GM21529 (cell line): ENCODE data around the gene PECR.
"Not testable (repeated sequence)": the region's sequence is repeated elsewhere in the genome, so short reads cannot be mapped to it uniquely, and the experiment has no call there.

Experiments used
- ATAC-seq: cut with Tn5 transposase; IDR thresholded peaks from one replicate; pipeline ENCODE4 v1.9.1; 2021; ENCODE audit not compliant: unreplicated experiment

PECR gene

GRCh38 chr2:216031960-216032689, 49.5 kb downstream of the PECR start:
- ATAC-seq = peak; percentile 79

DNA sequence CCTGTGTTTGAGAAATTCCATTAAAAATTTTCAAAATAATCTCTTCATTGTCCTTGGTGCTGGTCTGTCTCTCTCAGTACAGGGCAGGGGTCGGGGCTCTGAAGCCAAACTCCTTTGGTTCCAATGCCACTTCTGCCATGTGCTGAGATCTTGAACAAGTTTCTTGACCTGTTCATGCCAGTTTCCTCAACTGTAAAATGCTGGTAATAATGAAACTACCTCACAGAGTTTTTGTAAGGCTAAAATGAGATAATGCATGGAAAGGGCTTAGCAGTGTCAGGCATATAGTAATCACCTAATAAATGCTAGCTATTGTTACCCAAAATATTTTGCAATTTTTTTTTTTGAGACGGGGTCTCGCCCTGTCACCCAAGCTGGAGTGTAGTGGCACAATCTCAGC, 51.4 kb downstream of the PECR start:
- ATAC-seq = no peak

GRCh38 chr2:216029416-216030129, 52.0 kb downstream of the PECR start:
- no peak for ATAC-seq

DNA sequence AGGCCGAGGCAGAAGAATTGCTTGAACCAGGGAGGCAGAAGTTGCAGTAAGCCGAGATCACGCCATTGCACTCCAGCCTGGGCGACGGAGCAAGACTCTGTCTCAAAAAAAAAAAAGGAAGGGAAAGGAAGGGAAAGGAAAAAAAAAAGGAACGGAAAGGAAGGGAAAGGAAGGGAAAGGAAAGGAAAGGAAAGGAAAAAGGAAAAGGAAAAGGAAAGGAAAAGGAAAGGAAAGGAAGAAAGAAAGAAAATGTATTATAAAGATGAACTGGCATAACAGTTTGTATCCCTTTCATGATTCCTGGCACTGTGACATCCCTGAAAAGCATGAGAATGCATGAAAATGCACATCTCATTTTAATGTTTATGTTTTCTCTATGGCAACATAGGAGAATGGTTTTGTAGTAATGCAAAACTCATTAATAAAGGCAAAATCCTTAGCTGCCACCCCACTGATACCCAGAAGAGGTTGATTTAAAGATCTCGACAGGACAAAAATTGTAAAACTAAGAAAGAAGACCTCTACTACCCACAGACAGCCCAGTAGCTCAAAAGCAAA, 56.8 kb downstream of the PECR start:
- ATAC-seq = no peak

DNA sequence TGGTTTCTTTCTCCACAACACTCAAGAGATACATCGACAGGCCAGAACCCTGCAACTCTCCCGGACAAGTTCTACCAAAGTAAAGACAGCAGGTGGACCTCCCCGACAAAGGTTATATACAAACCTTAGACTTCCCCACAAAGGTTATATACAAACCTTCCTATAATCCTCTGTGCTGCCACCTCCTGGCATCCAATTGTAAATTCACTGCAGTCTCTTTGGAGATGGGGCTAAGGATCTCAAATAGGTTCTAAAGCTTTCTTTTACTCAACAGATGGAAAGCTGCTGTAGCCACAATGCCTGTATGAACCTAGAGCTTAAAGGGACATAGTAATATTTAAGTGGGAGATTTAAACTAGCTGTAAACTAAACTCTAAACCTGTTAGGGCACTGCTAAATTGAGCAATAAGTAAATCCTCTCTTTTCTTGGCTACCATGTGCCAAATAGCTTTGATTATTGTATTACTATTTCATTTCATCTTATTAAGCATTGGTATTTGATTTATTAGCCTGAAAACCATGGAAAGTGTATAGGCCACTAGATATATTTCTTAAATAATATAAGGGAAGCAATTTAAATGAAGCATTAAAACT, 58.5 kb downstream of the PECR start:
- peak; percentile 95 for ATAC-seq

- no peak for ATAC-seq
These were observed 59.6 kb downstream of the PECR start for GRCh38 chr2:216021768-216022565.

DNA sequence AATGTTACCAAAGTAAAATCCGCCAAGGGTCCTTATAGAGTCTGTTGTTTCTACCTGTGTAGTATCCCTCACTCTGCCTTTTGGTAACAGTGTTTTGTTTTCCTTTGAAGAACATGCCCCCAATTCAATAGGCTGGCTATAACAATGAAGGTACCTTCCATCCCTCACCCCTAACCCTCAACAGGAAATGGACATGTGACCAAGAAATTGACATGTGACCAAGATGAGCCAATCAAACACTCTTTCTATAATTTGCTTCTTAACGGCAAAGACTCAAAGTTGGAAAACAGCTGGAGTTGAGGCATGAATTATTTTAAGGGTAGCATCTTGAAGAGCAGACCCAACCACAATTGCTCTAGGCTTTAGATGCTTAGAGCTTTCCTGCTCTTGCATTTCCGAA, 62.9 kb downstream of the PECR start:
- ATAC-seq = no peak

DNA sequence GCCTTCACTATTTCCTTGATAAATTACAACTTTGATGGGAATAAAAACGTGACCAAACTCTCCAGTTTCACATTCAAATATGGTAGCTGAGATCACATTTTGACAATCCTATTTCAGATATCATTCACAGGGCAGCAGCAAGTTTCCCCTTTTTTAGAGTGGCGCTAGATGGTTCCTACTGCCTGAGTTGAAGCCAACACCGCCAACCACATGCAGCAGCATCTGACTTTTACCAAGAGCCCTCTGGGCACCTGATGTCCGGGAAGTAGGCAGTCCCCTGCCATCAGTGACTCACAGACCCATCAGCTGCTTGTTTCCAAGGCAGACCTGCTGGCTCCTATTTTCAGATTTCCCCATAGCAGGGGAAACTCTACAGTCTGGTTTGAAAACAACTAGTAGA, 64.2 kb downstream of the PECR start:
- ATAC-seq = peak; percentile 34

DNA sequence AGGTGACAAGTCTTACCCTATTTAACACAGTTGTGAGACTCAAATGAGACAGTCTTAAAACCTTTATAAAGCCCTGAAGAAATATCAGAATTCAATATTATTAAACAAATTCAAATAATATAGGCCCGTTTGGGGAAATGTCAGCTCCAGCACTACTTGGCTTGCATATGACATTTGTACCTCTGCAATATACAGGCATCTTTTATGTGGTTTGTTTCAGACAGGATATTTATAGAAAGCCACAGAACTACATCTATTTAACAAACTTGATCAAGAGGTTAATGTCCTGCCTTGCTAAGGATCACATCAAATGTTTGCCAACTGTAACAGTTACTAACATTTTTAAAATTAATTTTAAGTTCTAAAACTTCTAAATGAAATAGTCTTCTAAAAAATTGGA, 65.0 kb downstream of the PECR start:
- ATAC-seq = no peak

- peak; percentile 81 for ATAC-seq
These were observed 65.7 kb downstream of the PECR start for GRCh38 chr2:216015722-216016464.

DNA sequence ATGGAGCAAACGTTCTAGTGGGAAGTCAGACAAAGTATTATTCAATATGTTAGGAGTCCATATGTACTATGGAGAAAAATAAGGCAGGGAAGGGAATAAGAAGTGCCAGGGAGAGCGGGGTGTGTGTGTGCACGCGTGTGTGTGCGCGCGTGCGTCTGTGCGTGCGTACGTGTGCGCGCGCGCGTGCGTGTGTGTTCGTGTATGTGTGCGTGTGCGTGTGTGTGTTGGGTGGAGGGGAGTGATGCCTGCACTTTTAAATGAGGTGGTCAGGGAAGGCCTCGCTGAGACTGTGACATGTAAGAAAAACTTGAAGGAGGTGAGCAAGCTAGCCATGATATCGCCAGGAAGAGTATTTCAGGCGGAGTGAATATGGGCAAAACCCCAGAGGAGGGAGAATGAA, 66.6 kb downstream of the PECR start:
- no peak for ATAC-seq

- no peak for ATAC-seq
These were observed 67.6 kb downstream of the PECR start for GRCh38 chr2:216014006-216014405.

GRCh38 chr2:216013080-216013909, 68.3 kb downstream of the PECR start, which contains the start of gene MREG:
Gene MREG (minus strand): TSS chr2:216013551. CDS start chr2:216013327, 224 bp downstream.
- peak; percentile 44 for ATAC-seq

- ATAC-seq = no peak
These were observed 68.9 kb downstream of the PECR start for GRCh38 chr2:216012830-216013079.

- ATAC-seq = no peak
These were observed 69.3 kb downstream of the PECR start for GRCh38 chr2:216012133-216012829.

DNA sequence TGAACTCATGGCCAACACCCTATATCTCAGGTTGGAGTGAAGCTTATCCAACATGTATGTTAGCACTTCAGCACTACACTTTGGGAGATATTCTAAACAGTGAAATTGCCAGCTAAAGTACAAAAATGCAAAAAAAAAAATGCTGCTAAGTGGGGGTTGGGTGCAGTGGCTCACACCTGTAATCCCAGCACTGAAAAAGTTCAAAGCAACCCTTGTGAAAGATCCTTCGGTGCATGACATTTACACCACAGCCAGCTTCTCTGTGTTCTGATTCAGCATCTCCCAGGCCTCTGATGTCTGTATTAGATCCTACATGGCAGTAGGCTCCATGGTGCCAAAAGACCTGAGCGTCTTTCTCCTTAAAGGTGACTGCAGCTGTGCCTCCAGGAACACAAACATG, 72.4 kb downstream of the PECR start:
- ATAC-seq = not testable (repeated sequence)

DNA sequence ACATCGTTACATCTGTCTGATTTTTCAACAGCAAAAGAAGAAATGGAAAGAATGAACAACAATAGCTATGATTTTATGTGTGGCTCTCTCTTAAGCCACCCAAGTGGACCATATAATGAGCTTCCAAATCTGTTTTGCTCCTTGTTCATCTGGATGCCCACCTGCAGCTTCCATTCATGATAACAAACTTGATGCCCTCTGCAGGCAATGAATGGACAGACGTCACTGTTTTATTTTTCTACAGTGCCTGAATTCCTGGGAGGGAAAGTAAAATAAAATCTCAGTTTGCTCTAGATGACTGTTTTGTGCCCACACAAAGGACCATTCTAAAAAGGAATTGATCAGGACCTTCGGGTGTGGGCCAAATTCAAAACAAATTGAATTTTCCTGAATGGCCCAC, 73.2 kb downstream of the PECR start:
- no peak for ATAC-seq

DNA sequence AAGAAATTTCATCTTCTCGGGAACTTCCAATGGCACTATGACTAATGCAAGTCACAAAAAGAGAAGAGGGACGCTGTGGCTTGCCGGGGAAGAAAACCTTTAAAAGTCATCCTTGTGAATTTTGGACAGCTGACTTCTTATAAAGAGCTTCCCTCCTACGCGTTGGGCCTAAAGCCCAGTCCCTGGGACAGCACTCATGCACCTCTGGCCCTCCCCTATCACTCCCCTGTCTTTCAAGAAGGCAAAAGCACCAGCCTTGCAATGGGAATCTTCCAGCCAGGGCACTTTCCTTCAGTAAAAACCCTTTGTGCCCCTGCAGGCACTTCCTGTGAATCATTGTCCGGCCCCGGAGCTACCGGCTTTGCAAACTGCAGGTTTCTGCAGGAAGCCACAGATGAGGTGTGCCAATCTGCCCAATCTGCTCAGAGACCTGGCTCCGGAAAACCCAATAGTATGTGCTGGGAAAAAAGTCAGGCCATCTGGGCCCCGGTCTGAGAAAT, 75.4 kb downstream of the PECR start:
- peak; percentile 39 for ATAC-seq
